Liver (tissue), 9 donors: ENCODE results near the gene GRIN2A. TPM values are rescaled to one million over a fixed set of nuclear protein-coding genes. Genes with fewer than 3 reads are reported as not detected.

Experiments used
- DNase-seq: peaks from one replicate; pipeline ENCODE4 v3.0.0-alpha.2; 2017; ENCODE audit warnings: low spot score
- H3K27ac ChIP-seq, 2 donors: one replicate each; pipeline ENCODE4 v1.7.0; 2013; ENCODE audit warnings: inconsistent platforms in 2 of 2, low read length in 2 of 2, control low read depth in 1 of 2, low read depth in 1 of 2, mild to moderate bottlenecking in 1 of 2
- H3K27me3 ChIP-seq, 4 donors: one replicate each; pipeline versions ENCODE4 v1.6.1 to v1.7.0; 2013; ENCODE audit warnings: low read length in 3 of 4, inconsistent platforms in 1 of 4, mild to moderate bottlenecking in 1 of 4, moderate library complexity in 1 of 4; ENCODE audit not compliant: control insufficient read depth in 4 of 4, insufficient read depth in 4 of 4
- H3K36me3 ChIP-seq, 4 donors: one replicate each; pipeline versions ENCODE4 v1.6.1 to v1.7.0; 2013; ENCODE audit warnings: low read length in 3 of 4, mild to moderate bottlenecking in 3 of 4, low read depth in 1 of 4, moderate library complexity in 1 of 4; ENCODE audit not compliant: control insufficient read depth in 4 of 4, insufficient read depth in 3 of 4
- H3K4me1 ChIP-seq, 4 donors: one replicate each; pipeline versions ENCODE4 v1.6.1 to v1.7.0; 2013; ENCODE audit warnings: low read length in 3 of 4, mild to moderate bottlenecking in 3 of 4, moderate library complexity in 1 of 4; ENCODE audit not compliant: control insufficient read depth in 4 of 4, insufficient read depth in 4 of 4
- H3K4me3 ChIP-seq, 3 donors: one replicate each; pipeline versions ENCODE4 v1.6.1 to v1.7.0; 2013; ENCODE audit warnings: low read length in 3 of 3, control low read depth in 1 of 3, low read depth in 1 of 3, mild to moderate bottlenecking in 1 of 3
- H3K9ac ChIP-seq, 2 donors: one replicate each; pipeline ENCODE4 v1.7.0; 2013; ENCODE audit warnings: low read length in 2 of 2, mild to moderate bottlenecking in 2 of 2, moderate library complexity in 2 of 2, control low read depth in 1 of 2, low read depth in 1 of 2
- H3K9me3 ChIP-seq, 4 donors: one replicate each; pipeline versions ENCODE4 v1.6.1 to v1.7.0; 2013; ENCODE audit warnings: low read length in 3 of 4; ENCODE audit not compliant: control insufficient read depth in 4 of 4
- ATF3 ChIP-seq: IDR thresholded peaks from 2 replicates; pipeline ENCODE4 v1.6.1; 2016; ENCODE audit warnings: antibody characterized with exemption
- CTCF ChIP-seq: fragments of 150-350 bp; IDR thresholded peaks from 2 replicates; pipeline ENCODE4 v1.5.1; 2017; ENCODE audit warnings: improper control_type of control experiment, low read depth, low read length; ENCODE audit not compliant: missing input control
- EGR1 ChIP-seq, 2 donors: IDR thresholded peaks; 2 replicates each; pipeline ENCODE4 v1.6.1; 2016 to 2018; ENCODE audit warnings: antibody characterized with exemption in 2 of 2, low read depth in 2 of 2
- FOXA1 ChIP-seq: IDR thresholded peaks from 2 replicates; pipeline ENCODE4 v1.6.1; 2016; ENCODE audit warnings: antibody characterized with exemption
- FOXA2 ChIP-seq: IDR thresholded peaks from 2 replicates; pipeline ENCODE4 v1.6.1; 2016; ENCODE audit warnings: antibody characterized with exemption
- GABPA ChIP-seq, 2 donors: IDR thresholded peaks in 1 of 2; conservative IDR thresholded peaks in 1 of 2; 2 replicates each; pipeline ENCODE4 v1.6.1; 2016; ENCODE audit warnings: antibody characterized with exemption in 2 of 2, mild to moderate bottlenecking in 1 of 2, moderate library complexity in 1 of 2
- HNF4A ChIP-seq, 2 donors: conservative IDR thresholded peaks; 2 replicates each; pipeline ENCODE4 v1.6.1; 2016; ENCODE audit warnings: antibody characterized with exemption in 2 of 2, mild to moderate bottlenecking in 2 of 2
- HNF4G ChIP-seq: IDR thresholded peaks from 2 replicates; pipeline ENCODE4 v1.6.1; 2016; ENCODE audit warnings: antibody characterized with exemption
- JUND ChIP-seq, 2 donors: IDR thresholded peaks; 2 replicates each; pipeline ENCODE4 v1.6.1; 2016; ENCODE audit warnings: antibody characterized with exemption in 2 of 2
- MAX ChIP-seq: IDR thresholded peaks from 2 replicates; pipeline ENCODE4 v1.6.1; 2016; ENCODE audit warnings: antibody characterized with exemption
- NR2F2 ChIP-seq: IDR thresholded peaks from 2 replicates; pipeline ENCODE4 v1.6.1; 2016; ENCODE audit warnings: antibody characterized with exemption
- RAD21 ChIP-seq, 2 donors: IDR thresholded peaks; 2 replicates each; pipeline ENCODE4 v1.6.1; 2016; ENCODE audit warnings: antibody characterized with exemption in 2 of 2, mild to moderate bottlenecking in 2 of 2
- REST ChIP-seq: IDR thresholded peaks from 2 replicates; pipeline ENCODE4 v1.6.1; 2016; ENCODE audit warnings: antibody characterized with exemption, mild to moderate bottlenecking
- RXRA ChIP-seq, 2 donors: IDR thresholded peaks; 2 replicates each; pipeline ENCODE4 v1.6.1; 2017 to 2018; ENCODE audit warnings: antibody characterized with exemption in 2 of 2, mild to moderate bottlenecking in 1 of 2
- SP1 ChIP-seq: IDR thresholded peaks from 2 replicates; pipeline ENCODE4 v1.6.1; 2018; ENCODE audit warnings: antibody characterized with exemption, mild to moderate bottlenecking
- TAF1 ChIP-seq: conservative IDR thresholded peaks from 2 replicates; pipeline ENCODE4 v1.6.1; 2016; ENCODE audit warnings: antibody characterized with exemption, mild to moderate bottlenecking
- YY1 ChIP-seq: IDR thresholded peaks from 2 replicates; pipeline ENCODE4 v1.6.1; 2016; ENCODE audit warnings: antibody characterized with exemption, mild to moderate bottlenecking
- ZBTB33 ChIP-seq: IDR thresholded peaks from 2 replicates; pipeline ENCODE4 v1.6.1; 2016; ENCODE audit warnings: antibody characterized with exemption
- WGBS: extraction: QIAGEN DNeasy Blood & Tissue Kit; methylation state at CpG from one replicate; pipeline ENCODE4 v1.1.7; 2013; 5-methylcytosine and 5-hydroxymethylcytosine counted together
- polyA plus RNA-seq, 2 donors: library from polyadenylated mRNA; stranded (reverse) in 1 of 2; unstranded in 1 of 2; fragments of 200-250 nt in 1 of 2; fragments of >200 nt in 1 of 2; fragmentation: Nextera tagmentation in 1 of 2; extraction: Ambion mirVana in 1 of 2; gene quantifications; one replicate each; pipeline versions ENCODE4 v1.2.1 to v1.2.3, GENCODE V29; 2013 to 2015
- total RNA-seq, 2 donors: library from RNA; depleted of rRNA; stranded (reverse); fragments of >200 nt; gene quantifications; one replicate each; pipeline ENCODE4 v1.2.3, GENCODE V29; 2014
- donor health status: healthy.
- donor health status: healthy.
- donor health status: healthy.
- donor health status: healthy.
- donor health status: healthy.

Gene GRIN2A
- total and polyA plus RNA-seq, 4 donors = under 0.01 to 0.08 (median 0.07) TPM; not detected in 1

GRCh38 chr16:9913604-9914326 is 268.5 kb downstream of the GRIN2A start:
- Histone ChIP-seq H3K9ac (no peak overlapping the region), H3K4me3 (no peak overlapping the region), H3K27me3 (no peaks in the 10 kb centered on the region), H3K27ac (no peak overlapping the region), H3K36me3 (no peaks in the 10 kb centered on the region), H3K9me3 (no peaks in the 10 kb centered on the region), H3K4me1 (no peaks in the 10 kb centered on the region)
- TF ChIP-seq GABPA (IDR thresholded peaks at IDR 0.05 in 1 of 2, conservative IDR thresholded peaks at IDR 0.05 in 1 of 2) (no peak), FOXA1 (no peak), JUND (IDR thresholded peaks at IDR 0.05) (no peak), TAF1 (no peak), FOXA2 (no peak), RXRA (IDR thresholded peaks at IDR 0.05) (no peak), HNF4A (conservative IDR thresholded peaks at IDR 0.05) (no peak), HNF4G (no peak), YY1 (no peak), MAX (no peak), ATF3 (no peak), CTCF (no peak), ZBTB33 (no peak), SP1 (no peak), RAD21 (IDR thresholded peaks at IDR 0.05) (no peak), REST (no peak), EGR1 (IDR thresholded peaks at IDR 0.05; ENCODE audit: low read depth in 2 of 2) (no peak), NR2F2 (no peak)
- DNase-seq = no peak
- 75% methylated on average over 5 of the region's 5 CpGs for WGBS
